NCI-H345 treated with DMSO at 0.1 percent for 48 hours (cell line): Measurements from ENCODE around the gene C3orf20.
"Not testable (repeated sequence)": the region's sequence is repeated elsewhere in the genome, so short reads cannot be mapped to it uniquely, and the experiment has no call there.

Experiments
- DNase-seq: peaks from one replicate; lab custom pipeline; 2025; ENCODE audit not compliant: unreplicated experiment; lab: John Stamatoyannopoulos, UW

Gene C3orf20

GRCh38 chr3:14752979-14753378 is 78.0 kb downstream of the C3orf20 start:
- DNase-seq = not testable (repeated sequence)

GRCh38 chr3:14757153-14757700 is 82.3 kb downstream of the C3orf20 start:
- DNase-seq = no peak

GRCh38 chr3:14758297-14758696 is 83.4 kb downstream of the C3orf20 start:
- no peak for DNase-seq

- no peak for DNase-seq
Measured at GRCh38 chr3:14758959-14759358, 84.0 kb downstream of the C3orf20 start.

- no peak for DNase-seq
Measured at GRCh38 chr3:14760185-14760584, 85.2 kb downstream of the C3orf20 start.

- DNase-seq = no peak
Measured at GRCh38 chr3:14761121-14761672, 86.3 kb downstream of the C3orf20 start.

- DNase-seq = no peak
Measured at GRCh38 chr3:14761866-14762265, 86.9 kb downstream of the C3orf20 start.

GRCh38 chr3:14762701-14763100 is 87.8 kb downstream of the C3orf20 start:
- DNase-seq = no peak

- DNase-seq = no peak
Measured at GRCh38 chr3:14764331-14765059, 89.6 kb downstream of the C3orf20 start.

- no peak for DNase-seq
Measured at GRCh38 chr3:14765060-14765400, 90.1 kb downstream of the C3orf20 start.

GRCh38 chr3:14765576-14766427 is 90.9 kb downstream of the C3orf20 start:
- DNase-seq = no peak

GRCh38 chr3:14766428-14767244 is 91.7 kb downstream of the C3orf20 start:
- no peak for DNase-seq

GRCh38 chr3:14767245-14768051 is 92.5 kb downstream of the C3orf20 start:
- no peak for DNase-seq

GRCh38 chr3:14768182-14768790 is 93.3 kb downstream of the C3orf20 start:
- DNase-seq = no peak

- no peak for DNase-seq
Measured at GRCh38 chr3:14768881-14769280, 93.9 kb downstream of the C3orf20 start.

- no peak for DNase-seq
Measured at GRCh38 chr3:14769544-14770325, 94.8 kb downstream of the C3orf20 start.

GRCh38 chr3:14770591-14770990 is 95.7 kb downstream of the C3orf20 start:
- no peak for DNase-seq

GRCh38 chr3:14771593-14772497 is 96.9 kb downstream of the C3orf20 start:
- no peak for DNase-seq
